HG03045 (cell line): ENCODE results near the gene PDE4A.
"Not testable (repeated sequence)": the region's sequence is repeated elsewhere in the genome, so short reads cannot be mapped to it uniquely, and the experiment has no call there.

Experiments used
- ATAC-seq: cut with Tn5 transposase; IDR thresholded peaks from one replicate; pipeline ENCODE4 v1.9.1; 2021; ENCODE audit warnings: mild to moderate bottlenecking, moderate library complexity; ENCODE audit not compliant: unreplicated experiment

Gene PDE4A

GRCh38 chr19:10403137-10404021 lies 17.0 kb upstream of the PDE4A start, which contains the start of gene CDC37:
Gene CDC37 (minus strand): TSS chr19:10403542. CDS start chr19:10403479, 63 bp downstream.
- ATAC-seq = peak; percentile 82

- ATAC-seq = no peak
These were observed 15.2 kb upstream of the PDE4A start for GRCh38 chr19:10404888-10405820.

GRCh38 chr19:10406191-10406590 lies 14.1 kb upstream of the PDE4A start:
- ATAC-seq = no peak

GRCh38 chr19:10407096-10407495 lies 13.2 kb upstream of the PDE4A start:
- no peak for ATAC-seq

GRCh38 chr19:10408511-10409283 lies 11.6 kb upstream of the PDE4A start:
- ATAC-seq = no peak

- ATAC-seq = not testable (repeated sequence)
These were observed 9.1 kb upstream of the PDE4A start for GRCh38 chr19:10411224-10411623.

- ATAC-seq = peak; percentile 43
These were observed 7.9 kb upstream of the PDE4A start for GRCh38 chr19:10412257-10412977.

- no peak for ATAC-seq
These were observed 4.3 kb upstream of the PDE4A start for GRCh38 chr19:10416083-10416379.

GRCh38 chr19:10416380-10417257 lies 3.7 kb upstream of the PDE4A start:
- ATAC-seq = peak; percentile 65

- no peak for ATAC-seq
These were observed 2.6 kb upstream of the PDE4A start for GRCh38 chr19:10417541-10418234.

- no peak for ATAC-seq
These were observed 2.2 kb upstream of the PDE4A start for GRCh38 chr19:10418235-10418484.

- ATAC-seq = no peak
These were observed 1.7 kb upstream of the PDE4A start for GRCh38 chr19:10418485-10419199.

- ATAC-seq = no peak
These were observed 1.1 kb upstream of the PDE4A start for GRCh38 chr19:10419200-10419645.

- ATAC-seq = no peak
These were observed 493 bp upstream of the PDE4A start for GRCh38 chr19:10419646-10420443.

GRCh38 chr19:10421240-10422045 lies 1.1 kb downstream of the PDE4A start:
- ATAC-seq = no peak

GRCh38 chr19:10422046-10422461 lies 1.7 kb downstream of the PDE4A start:
- ATAC-seq = no peak

- ATAC-seq = no peak
These were observed 2.5 kb downstream of the PDE4A start for GRCh38 chr19:10422846-10423245.
